ENCODE data around the gene LARGE1. TPM values are rescaled to one million over a fixed set of nuclear protein-coding genes. Genes with fewer than 3 reads are reported as not detected.

Gene LARGE1
- total RNA-seq, 1 experiment from 2014 or later: 8.6 TPM

DNA sequence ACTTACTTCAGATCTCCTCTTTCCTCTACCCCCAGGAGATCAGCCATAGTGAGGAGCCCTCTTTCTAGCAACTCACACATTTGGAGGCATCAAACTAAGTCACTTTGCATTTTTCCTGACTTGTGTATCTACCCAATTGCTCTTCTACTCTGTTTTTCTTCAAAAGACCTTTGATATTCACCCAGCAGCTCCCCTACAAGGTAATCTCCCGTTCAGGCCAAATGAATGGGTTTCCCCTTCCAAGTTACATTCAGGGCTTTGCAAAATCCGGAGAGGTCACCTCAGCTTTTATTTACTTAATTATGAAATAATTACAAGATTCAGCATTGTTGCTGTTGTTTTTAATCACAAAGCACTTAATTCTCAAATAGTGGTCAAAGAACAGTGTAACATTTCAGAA lies 6.1 kb downstream of the LARGE1 start:
- no peak for DNase-seq (ENCODE audit: low read depth)

- DNase-seq (ENCODE audit: low read depth): no peak
These were observed 7.1 kb downstream of the LARGE1 start for GRCh38 chr22:33913188-33913587.

DNA sequence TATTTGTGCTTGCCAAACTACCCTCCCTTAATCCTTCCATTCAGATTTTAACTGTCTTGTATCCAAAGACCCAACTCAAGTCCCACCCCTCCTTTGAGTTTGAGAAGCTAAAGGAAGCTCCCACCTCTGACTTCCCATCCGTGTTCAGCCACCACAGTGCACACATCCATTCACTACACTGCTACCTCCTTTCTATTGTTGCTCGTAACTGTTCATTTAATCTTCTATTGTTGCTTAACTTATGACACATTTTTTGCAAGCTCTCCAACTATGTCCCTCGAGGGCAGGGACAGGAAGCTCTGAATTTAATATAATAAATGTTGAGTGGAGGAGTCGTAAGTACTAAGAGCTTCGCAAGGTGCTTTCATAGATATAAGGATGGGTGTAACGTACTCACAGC lies 10.4 kb downstream of the LARGE1 start:
- DNase-seq (ENCODE audit: low read depth): no peak

- DNase-seq (ENCODE audit: low read depth): peak; percentile 56
These were observed 11.2 kb downstream of the LARGE1 start for GRCh38 chr22:33909075-33909458.

DNA sequence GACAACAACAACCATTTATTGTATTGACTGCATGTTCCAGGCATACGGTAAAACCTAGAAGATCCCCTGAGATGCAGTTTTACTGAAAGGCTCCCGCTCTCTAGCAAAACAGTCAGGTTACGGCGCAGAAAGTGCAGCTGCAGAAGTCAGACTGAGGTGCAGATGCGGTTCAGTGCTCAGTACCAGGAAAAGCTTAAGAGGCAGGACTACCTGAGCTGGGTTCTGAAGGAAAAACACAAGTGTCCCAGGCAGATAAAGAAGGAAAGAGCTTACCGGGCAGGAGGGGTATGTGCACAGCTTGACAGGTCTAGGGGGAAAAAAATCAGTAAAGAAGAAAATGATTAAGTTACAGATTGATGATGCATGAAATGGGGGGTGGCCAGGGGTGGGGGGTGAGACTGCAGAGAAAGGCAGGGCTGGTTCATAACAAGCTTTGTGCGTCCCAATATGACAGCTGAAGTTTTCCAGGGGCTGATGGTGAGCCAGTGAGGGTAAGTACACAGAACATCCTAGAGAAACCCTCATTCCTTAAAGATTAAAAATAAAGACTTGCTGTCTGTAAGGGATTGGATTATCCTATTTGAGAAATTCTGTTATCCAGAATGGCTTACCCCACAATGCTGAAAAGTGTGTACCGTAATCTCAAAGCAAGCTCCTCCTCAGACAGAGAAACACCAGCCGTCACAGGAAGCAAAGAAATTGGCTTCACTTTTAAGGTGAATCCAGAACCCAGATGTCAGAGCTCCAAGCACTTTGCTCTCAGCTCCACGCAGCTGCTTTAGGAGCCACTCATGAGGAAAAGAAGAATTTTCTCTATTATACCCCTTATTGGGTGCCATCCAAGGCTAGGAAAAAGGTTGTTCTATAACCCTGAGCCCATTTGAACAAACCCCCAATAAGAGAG lies 11.9 kb downstream of the LARGE1 start:
- DNase-seq (ENCODE audit: low read depth): no peak

GRCh38 chr22:33906954-33907353 lies 13.3 kb downstream of the LARGE1 start:
- DNase-seq (ENCODE audit: low read depth): no peak

GRCh38 chr22:33906475-33906874 lies 13.8 kb downstream of the LARGE1 start:
- DNase-seq (ENCODE audit: low read depth): no peak

- no peak for DNase-seq (ENCODE audit: low read depth)
These were observed 17.3 kb downstream of the LARGE1 start for GRCh38 chr22:33903012-33903411.

- no peak for DNase-seq (ENCODE audit: low read depth)
These were observed 18.2 kb downstream of the LARGE1 start for GRCh38 chr22:33902073-33902472.

GRCh38 chr22:33898121-33898520 lies 22.2 kb downstream of the LARGE1 start:
- no peak for DNase-seq (ENCODE audit: low read depth)

GRCh38 chr22:33897448-33897835 lies 22.8 kb downstream of the LARGE1 start:
- DNase-seq (ENCODE audit: low read depth): no peak

GRCh38 chr22:33896575-33897447 lies 23.5 kb downstream of the LARGE1 start:
- DNase-seq (ENCODE audit: low read depth): peak; percentile 37

DNA sequence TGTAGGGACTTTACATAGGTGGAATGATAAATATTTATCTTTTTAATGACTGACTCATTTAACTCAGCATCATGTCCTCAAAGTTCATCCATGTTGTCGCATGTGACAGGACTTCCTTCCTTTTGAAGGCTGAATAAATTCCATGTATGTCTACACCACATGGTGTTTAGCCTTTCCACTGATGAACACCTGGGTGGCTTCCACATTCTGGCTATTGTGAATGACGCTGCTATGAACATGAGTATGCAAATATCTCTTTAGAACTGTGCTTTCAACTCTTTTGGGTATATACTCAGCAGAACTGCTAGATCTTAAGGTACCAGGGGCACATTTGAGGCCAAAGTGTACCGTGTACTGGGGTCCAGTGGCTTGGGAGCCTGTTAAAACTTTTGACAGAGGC lies 24.1 kb downstream of the LARGE1 start:
- DNase-seq (ENCODE audit: low read depth): no peak

DNA sequence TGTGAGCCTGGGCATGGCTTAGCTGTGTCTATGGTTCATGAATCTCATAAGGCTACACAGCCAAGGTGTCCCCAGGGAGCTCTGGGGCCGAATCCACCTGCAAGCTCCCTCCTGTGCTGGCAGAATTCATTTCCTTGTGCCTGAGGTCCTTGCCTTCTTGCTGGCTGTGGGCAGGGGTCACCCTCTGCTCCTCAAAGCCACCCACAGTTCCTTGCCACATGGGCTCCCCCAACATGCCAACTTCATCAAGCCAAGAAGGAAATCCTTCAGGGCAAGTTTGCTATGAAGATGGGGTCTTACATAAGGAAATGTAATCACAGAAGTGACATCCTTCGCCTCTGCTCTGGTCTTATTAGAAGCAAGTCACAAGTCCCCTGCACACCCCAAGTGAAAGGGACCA lies 24.8 kb downstream of the LARGE1 start:
- no peak for DNase-seq (ENCODE audit: low read depth)

GRCh38 chr22:33894515-33894914 lies 25.8 kb downstream of the LARGE1 start:
- no peak for DNase-seq (ENCODE audit: low read depth)

DNA sequence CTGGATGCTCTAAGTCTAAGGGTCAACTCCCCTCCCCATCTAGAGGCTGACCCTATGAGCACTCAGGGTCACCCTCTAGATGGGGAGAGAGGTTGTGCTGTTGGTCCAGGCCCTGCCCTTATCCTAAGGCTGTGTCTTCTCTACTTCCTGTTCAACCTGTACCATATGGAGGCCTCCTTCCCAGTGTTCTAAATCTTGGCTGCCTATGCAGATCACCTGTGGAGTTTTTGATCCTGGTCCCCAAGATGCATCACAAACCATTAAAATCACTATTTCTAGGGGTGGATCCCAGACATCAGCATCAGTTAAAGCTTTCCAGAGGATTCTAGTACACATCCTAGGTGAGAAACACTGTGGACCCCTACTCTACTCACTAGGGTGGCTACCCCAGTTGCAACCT lies 26.2 kb downstream of the LARGE1 start:
- no peak for DNase-seq (ENCODE audit: low read depth)

DNA sequence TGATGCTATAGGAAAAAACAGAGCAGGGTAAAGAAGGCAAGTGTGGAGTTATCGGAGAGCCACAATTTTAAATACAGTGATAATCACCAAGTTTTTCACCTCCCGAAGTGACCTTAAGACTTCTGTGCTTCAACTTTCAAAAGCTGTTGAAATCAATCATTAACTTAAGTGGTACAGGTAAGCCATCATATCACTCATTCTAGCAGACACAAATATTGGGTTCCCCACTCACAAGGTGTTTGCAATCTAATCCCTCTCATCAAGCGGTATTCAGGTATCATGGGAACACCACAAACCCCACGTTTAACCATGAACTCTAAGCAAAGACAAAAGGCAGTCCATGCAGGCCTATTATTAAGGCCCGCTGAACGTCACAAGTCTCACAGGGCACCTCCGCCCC lies 26.8 kb downstream of the LARGE1 start:
- DNase-seq (ENCODE audit: low read depth): no peak

DNA sequence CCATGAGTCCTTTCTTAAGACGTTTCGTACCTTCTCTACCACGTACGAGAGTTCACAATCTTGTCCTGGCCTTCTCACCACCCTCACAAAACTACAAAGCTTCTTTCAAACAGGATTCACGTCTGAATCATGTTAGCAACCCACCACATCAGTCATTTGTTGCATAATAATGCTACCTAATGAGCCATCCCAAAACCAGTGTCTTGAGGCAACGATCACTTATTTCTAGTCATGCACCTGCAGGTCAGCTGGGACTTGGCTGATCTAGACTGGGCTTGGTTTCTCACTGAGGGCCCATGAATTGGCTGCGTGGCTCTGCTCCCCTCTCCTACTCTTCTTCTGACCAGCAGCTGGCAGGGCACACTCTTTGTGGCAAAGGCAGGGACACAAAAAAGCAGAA lies 28.3 kb downstream of the LARGE1 start:
- DNase-seq (ENCODE audit: low read depth): no peak

DNA sequence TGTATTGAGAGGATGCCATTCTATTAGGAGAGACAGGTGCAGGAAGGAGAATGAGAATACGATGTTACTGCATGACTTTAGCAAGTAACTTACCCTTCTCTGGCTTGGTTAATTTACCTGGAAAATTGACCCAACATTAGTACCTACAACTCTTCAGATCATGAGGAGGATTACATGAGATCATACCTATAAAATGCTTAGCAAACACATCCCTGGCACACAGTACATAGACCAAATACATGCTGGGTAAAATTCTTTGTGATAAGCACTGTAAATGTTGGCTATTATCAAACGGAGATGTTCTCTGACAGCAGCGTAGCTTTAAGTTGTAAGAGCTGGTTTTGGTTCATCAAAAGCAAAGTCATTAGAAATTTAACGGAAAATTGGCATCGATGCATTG lies 28.8 kb downstream of the LARGE1 start:
- no peak for DNase-seq (ENCODE audit: low read depth)

DNA sequence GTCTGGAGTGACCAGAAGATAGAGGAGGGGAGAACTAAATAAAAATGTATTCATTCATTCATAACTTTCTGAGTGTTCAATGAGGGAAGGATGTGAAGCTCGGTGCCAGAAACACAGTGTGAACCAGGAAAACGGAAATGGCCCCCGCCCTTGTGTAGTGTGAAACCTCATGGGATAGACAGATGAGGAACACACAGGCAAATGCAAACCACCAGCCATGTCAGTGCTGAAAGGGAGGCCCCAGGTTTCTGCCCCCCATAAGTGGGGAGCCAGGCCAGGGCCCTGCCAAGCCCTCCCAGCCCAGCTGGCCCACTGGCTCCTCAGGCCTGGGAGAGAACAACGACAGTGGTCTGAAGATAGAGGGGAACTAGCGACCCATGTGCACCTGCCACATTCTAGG lies 30.5 kb downstream of the LARGE1 start:
- no peak for DNase-seq (ENCODE audit: low read depth)

GRCh38 chr22:33888821-33889220 lies 31.5 kb downstream of the LARGE1 start:
- no peak for DNase-seq (ENCODE audit: low read depth)

DNA sequence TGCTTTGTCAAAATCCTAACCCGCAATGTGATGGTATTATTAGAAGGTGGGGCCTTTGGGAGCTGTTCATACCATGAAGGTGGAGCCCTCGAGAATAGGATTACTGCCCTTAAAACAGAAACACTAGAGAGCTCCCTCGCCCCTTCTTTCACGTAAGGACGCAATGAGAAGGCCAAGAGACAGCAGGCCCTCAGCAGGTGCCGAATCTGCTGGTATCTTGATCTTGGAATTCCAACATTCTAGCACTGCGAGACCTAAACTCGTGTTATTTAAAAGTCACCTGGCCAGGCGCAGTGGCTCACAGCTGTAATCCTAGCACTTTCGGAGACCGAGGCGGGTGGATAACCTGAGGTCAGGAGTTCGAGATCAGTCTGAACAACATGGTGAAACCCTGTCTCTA lies 33.1 kb downstream of the LARGE1 start:
- no peak for DNase-seq (ENCODE audit: low read depth)

GRCh38 chr22:33886696-33887095 lies 33.6 kb downstream of the LARGE1 start:
- no peak for DNase-seq (ENCODE audit: low read depth)

Data from LHCN-M2 (cell line).